ENCODE data around the gene VIL1.

DNA sequence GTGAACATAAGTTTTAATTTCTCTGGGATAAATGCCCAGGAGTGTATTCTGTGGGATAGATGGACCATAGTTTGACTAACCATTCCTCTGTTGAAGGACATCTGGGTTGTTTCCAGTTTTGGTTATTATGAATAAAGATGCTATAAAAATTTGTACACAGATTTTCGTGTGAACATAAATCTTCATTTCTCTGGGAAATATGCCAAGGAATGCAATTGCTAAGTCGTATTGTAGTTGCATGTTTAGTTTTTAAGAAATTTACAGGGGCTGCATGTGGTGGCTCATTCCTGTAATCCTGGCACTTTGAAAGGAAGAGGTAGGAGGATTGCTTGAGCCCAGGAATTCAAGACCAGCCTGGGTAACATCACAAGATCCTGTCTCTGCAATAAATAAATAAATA is 43.7 kb upstream of the VIL1 start:
- TF ChIP-seq SP1 (IDR thresholded peaks at IDR 0.05) (no peak), ZNF384 (IDR thresholded peaks at IDR 0.05) (no peak), ELF4 (IDR thresholded peaks at IDR 0.05) (no peak), HDGF (IDR thresholded peaks at IDR 0.05; ENCODE audit: borderline replicate concordance) (no peak), CTBP1 (IDR thresholded peaks at IDR 0.05; ENCODE audit: borderline replicate concordance) (no peak)
- TF ChIP-seq, protein P1, sequence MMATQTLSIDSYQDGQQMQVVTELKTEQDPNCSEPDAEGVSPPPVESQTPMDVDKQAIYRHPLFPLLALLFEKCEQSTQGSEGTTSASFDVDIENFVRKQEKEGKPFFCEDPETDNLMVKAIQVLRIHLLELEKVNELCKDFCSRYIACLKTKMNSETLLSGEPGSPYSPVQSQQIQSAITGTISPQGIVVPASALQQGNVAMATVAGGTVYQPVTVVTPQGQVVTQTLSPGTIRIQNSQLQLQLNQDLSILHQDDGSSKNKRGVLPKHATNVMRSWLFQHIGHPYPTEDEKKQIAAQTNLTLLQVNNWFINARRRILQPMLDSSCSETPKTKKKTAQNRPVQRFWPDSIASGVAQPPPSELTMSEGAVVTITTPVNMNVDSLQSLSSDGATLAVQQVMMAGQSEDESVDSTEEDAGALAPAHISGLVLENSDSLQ (IDR thresholded peaks at IDR 0.05), result no peak

All from HEK293T (cell line).